HG03045 (cell line): ENCODE results near the gene TP53I13.
"Not testable (repeated sequence)": the region's sequence is repeated elsewhere in the genome, so short reads cannot be mapped to it uniquely, and the experiment has no call there.

Experiments used
- ATAC-seq: cut with Tn5 transposase; IDR thresholded peaks from one replicate; pipeline ENCODE4 v1.9.1; 2021; ENCODE audit warnings: mild to moderate bottlenecking, moderate library complexity; ENCODE audit not compliant: unreplicated experiment

TP53I13 gene

GRCh38 chr17:29568331-29569244 is at the start of gene TP53I13:
Gene TP53I13 (plus strand): TSS chr17:29568701. CDS start chr17:29568759, 58 bp downstream.
- ATAC-seq = peak; percentile 39

GRCh38 chr17:29524692-29525091 is 43.8 kb upstream of the TP53I13 start:
- ATAC-seq = no peak

GRCh38 chr17:29526322-29526721 is 42.2 kb upstream of the TP53I13 start:
- no peak for ATAC-seq

- ATAC-seq = no peak
Observed at GRCh38 chr17:29533976-29534375, 34.5 kb upstream of the TP53I13 start.

- ATAC-seq = no peak
Observed at GRCh38 chr17:29544066-29544465, 24.4 kb upstream of the TP53I13 start.

GRCh38 chr17:29546085-29546484 is 22.4 kb upstream of the TP53I13 start:
- ATAC-seq = no peak

GRCh38 chr17:29546830-29547229 is 21.7 kb upstream of the TP53I13 start:
- ATAC-seq = no peak

- ATAC-seq = no peak
Observed at GRCh38 chr17:29549177-29549923, 19.2 kb upstream of the TP53I13 start.

- ATAC-seq = no peak
Observed at GRCh38 chr17:29555840-29556239, 12.7 kb upstream of the TP53I13 start.

- ATAC-seq = no peak
Observed at GRCh38 chr17:29557085-29557738, 11.3 kb upstream of the TP53I13 start.

- no peak for ATAC-seq
Observed at GRCh38 chr17:29557739-29558116, 10.8 kb upstream of the TP53I13 start.

GRCh38 chr17:29558139-29558538 is 10.4 kb upstream of the TP53I13 start:
- ATAC-seq = not testable (repeated sequence)

- ATAC-seq = no peak
Observed at GRCh38 chr17:29559640-29560039, 8.9 kb upstream of the TP53I13 start.

- no peak for ATAC-seq
Observed at GRCh38 chr17:29560316-29560715, 8.2 kb upstream of the TP53I13 start.

GRCh38 chr17:29561554-29562517 is 6.7 kb upstream of the TP53I13 start:
- no peak for ATAC-seq

GRCh38 chr17:29562615-29563014 is 5.9 kb upstream of the TP53I13 start:
- no peak for ATAC-seq

- ATAC-seq = no peak
Observed at GRCh38 chr17:29563816-29564215, 4.7 kb upstream of the TP53I13 start.

- no peak for ATAC-seq
Observed at GRCh38 chr17:29565643-29566472, 2.6 kb upstream of the TP53I13 start.
